VCaP (cell line): Measurements from ENCODE around the gene CDK17.

Experiments used
- H3K27ac ChIP-seq: fragments of 450-650 bp; 2 replicates; pipeline ENCODE4 v1.5.1; 2017
- CTCF ChIP-seq: fragments of 450-650 bp; conservative IDR thresholded peaks from 2 replicates; pipeline ENCODE4 v1.5.1; 2017; ENCODE audit warnings: mild to moderate bottlenecking, moderate library complexity

CDK17 gene

GRCh38 chr12:96401076-96401871 lies 1.0 kb upstream of the CDK17 start:
- peak; percentile 9; the same call in 1 of the 2 replicates for TF ChIP-seq CTCF
- peak overlapping the region; percentile 99 for H3K27ac ChIP-seq

GRCh38 chr12:96400631-96401075 lies 414 bp upstream of the CDK17 start:
- peak overlapping the region; percentile 99 for H3K27ac ChIP-seq
- TF ChIP-seq CTCF = peak; percentile 62

GRCh38 chr12:96399120-96399918 lies 920 bp downstream of the CDK17 start:
- peak overlapping the region; percentile 99 for H3K27ac ChIP-seq
- TF ChIP-seq CTCF = peak; percentile 8; the same call in 1 of the 2 replicates

GRCh38 chr12:96398424-96399119 lies 1.7 kb downstream of the CDK17 start:
- peak overlapping the region; percentile 99 for H3K27ac ChIP-seq

GRCh38 chr12:96397756-96398423 lies 2.3 kb downstream of the CDK17 start:
- H3K27ac ChIP-seq = peak overlapping the region; percentile 99
- no peak for TF ChIP-seq CTCF

More at GRCh38 chr12:96398424-96399119, 1.7 kb downstream of the CDK17 start:
- TF ChIP-seq CTCF = no peak

GRCh38 chr12:96396914-96397313 lies 3.3 kb downstream of the CDK17 start:
- TF ChIP-seq CTCF = no peak
- H3K27ac ChIP-seq = no peak overlapping the region; the same call in 1 of the 2 replicates
